Renal cortex interstitium (tissue), 11 donors: ENCODE results near the gene CDK6. TPM values are rescaled to one million over a fixed set of nuclear protein-coding genes. Genes with fewer than 3 reads are reported as not detected.
A peak's percentile ranks its signal among the peaks of the same experiment; 100 is the strongest.

Experiments used
- DNase-seq, 11 donors: peaks; one replicate each; pipeline ENCODE4 v3.0.0-alpha.2; 2013; ENCODE audit warnings: low read depth in 9 of 11, low spot score in 4 of 11; ENCODE audit errors: extremely low read depth in 1 of 11
- polyA plus RNA-seq, 3 donors: library from polyadenylated mRNA; unstranded; fragments of 120-200 nt; gene quantifications; one replicate each; pipeline ENCODE4 v1.2.1, GENCODE V29; 2013; ENCODE audit not compliant: insufficient read length in 3 of 3

The CDK6 gene
- polyA plus RNA-seq, 3 donors: 46.1 to 51.2 (median 46.6) TPM

- DNase-seq: no peak
Observed at GRCh38 chr7:92851732-92852131, 15.4 kb upstream of the CDK6 start.

DNA sequence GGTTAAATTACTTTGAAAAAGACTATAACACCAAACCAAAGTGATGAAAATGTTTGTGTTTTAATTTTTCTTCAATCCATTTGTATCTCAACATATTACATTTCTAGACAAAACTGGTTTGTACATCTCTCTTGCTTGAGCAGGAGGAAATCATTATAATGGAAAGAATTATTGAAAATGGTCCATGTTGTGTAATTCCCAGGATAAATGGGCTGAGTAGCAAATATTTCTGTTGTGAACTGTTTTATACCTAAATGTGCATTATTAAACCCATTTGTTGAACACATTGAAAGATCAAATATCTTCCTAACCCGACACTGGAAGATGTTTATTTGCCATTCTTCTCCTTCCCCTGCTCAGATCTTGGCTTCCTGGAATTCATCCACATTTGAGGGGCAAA is 14.1 kb upstream of the CDK6 start:
- no peak for DNase-seq

DNA sequence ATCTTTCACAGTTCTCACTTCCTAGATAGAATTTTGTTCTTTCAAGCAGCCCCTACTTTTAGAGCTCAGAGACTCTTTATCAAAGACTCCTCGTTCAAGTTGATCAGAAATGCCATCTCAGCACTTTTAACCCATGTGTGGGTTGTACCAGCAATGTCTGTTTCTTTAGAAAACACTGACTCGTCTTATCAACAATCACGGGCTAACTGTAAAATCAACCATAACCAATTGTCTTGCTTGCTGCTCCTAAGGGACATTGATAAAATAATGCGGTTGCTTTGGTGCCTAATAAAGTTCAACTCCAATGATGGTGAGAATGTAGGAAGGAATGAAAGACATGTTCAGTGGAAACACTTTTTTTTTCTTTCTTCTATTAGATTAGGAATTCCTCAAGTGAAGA is 12.9 kb upstream of the CDK6 start:
- DNase-seq: no peak

DNA sequence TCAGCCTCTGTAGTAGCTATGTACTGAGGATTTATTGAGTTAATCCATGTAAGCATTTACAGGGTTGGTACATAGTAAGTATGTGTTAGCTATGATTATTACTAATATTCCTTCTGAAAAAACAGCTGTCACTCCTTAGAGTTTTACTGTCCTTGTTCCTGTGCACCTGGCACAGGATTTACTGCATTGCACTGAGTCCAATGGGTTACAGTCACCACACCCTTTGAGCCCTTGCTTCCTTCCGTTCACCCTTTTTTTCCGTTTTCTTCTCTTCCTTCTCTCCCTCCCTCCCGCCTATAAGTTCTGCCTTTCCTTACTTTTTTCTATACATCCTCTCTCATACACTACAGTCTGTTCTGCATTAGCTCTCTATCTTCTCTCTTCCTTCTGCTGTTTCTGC is 12.5 kb upstream of the CDK6 start:
- DNase-seq: no peak

- DNase-seq: no peak
Observed at GRCh38 chr7:92848441-92848840, 12.1 kb upstream of the CDK6 start.

- DNase-seq: no peak
Observed at GRCh38 chr7:92847305-92847704, 10.9 kb upstream of the CDK6 start.

DNA sequence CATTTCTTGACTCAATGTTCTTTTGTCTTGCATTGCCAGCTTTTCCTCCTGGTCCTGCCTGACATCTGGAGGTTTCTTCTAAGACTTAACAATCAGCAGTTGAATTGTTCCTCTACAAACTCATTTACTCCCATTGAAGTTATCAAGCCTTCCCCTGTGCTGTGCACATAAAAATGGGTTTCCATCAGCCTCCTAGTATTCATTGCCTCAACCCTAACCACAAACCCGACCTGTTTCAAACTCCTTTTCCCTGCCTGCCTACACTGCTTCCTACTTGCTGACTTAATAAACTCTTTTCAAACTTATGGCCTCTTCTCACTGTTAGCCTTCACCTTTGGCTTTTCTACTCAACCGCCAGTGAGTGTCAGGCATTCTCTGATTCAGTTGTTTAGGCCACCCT is 9.4 kb upstream of the CDK6 start:
- DNase-seq: no peak

GRCh38 chr7:92843781-92844180 is 7.4 kb upstream of the CDK6 start:
- DNase-seq: no peak

- DNase-seq: no peak
Observed at GRCh38 chr7:92843034-92843760, 6.8 kb upstream of the CDK6 start.

GRCh38 chr7:92841192-92841591 is 4.8 kb upstream of the CDK6 start:
- DNase-seq: no peak

DNA sequence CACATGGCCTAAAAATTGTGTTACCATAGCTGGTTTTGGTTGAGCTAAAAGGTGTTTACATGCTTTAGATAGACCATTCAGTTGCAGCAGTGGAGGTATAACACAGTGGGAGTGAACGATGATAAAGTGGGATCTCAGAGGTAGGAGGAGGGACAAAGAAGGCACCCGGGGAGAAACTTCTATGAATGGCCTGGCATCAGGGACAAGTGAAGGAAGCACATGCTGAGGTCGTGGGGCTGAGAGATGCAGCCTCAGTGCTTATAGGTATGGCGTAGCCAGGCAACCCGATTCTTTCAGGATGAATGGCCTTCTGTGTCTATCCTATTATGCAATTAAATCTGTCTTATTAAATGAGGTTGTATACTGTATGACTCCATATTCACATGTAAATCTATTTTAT is 3.9 kb upstream of the CDK6 start:
- DNase-seq: no peak

- no peak for DNase-seq
Observed at GRCh38 chr7:92839901-92840300, 3.5 kb upstream of the CDK6 start.

DNA sequence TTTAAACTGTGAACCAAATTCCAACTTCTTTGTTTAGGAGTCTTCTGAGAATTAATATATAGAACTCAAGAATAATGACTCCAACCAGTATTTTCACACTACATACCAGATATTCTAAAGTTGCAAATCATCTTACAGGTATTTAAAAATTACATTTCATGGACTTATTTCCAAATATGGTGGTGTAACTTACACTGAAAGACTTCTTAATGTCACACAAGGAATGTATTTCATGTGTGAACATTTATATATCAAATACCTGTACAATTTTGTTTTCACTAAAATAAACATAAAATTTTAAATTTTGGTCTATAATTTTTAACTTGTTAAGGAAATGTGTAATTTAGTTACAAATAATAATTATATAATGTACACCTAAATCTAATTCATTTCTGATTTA is 2.6 kb upstream of the CDK6 start:
- DNase-seq: no peak

DNA sequence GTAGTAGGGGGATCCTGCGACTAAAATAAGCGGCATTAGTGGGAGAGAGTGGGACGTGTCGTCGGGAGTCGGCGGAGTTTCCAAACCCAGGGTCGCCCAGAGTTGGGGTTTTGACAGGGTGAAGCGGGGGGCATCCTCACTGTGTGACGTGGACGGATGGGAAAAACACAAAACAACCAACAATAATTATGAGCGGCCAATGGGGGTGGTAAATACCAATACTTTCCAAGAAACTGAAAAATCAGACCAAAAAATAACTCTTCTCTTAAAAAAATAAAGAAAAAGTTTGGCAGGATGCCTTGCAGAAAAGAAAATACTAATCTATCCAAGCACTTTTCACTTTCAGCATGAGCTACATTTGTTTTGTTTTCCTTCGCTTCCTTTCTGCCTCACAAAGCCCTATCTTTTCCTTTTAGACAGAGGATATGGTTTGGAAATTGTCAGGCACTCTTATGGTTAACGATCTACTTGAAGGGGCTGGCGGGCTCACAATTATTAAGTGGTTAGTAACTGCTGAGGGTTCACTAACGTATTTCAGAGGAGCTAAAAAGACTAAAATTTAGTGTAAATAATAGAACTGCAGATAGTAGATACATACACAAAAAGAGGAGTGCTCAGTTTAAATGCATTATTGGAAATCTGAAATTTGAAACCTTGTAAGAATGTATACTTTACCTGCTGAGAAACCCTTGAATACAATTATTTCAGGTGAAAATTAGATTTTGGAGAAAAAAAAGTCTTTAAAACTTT is 802 bp upstream of the CDK6 start:
- peak in 7 of 11 donors; percentile 12 to 57 (median 30) for DNase-seq

DNA sequence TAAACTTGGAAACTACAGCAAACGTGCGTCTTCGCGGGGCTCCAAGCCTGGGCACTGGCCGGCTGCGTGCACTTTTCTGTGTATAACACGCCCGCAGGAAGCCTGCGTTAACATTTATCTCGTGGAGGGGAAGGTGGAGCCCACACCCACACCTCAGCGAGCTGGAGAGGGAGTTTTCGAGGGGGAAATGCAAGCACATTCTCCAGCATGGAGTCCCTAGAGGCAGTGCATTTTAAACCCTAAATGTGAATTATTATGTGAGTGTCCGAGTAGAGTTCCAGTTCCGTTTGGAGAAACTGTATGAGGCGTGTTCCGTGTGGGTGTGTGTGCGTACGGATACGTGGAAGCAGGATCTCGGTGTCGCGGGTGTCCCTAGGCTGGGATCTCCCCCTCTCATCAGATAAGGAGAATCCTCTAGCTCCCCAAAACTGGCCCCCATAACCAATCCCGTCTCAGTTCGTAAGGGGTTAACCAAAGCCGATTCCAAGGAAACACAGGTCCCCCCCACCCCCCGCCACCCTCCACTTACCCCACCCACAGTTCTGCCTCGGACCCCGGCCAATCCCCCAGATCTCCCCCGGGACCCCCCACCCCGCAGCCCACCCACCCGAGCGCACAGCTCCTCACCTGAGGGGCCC is 403 bp downstream of the CDK6 start:
- peak in 4 of 11 donors; percentile 25 to 38 (median 26) for DNase-seq

- DNase-seq: peak in 9 of 11 donors; percentile 68 to 84 (median 75)
Observed at GRCh38 chr7:92835261-92835850, 1.0 kb downstream of the CDK6 start.

DNA sequence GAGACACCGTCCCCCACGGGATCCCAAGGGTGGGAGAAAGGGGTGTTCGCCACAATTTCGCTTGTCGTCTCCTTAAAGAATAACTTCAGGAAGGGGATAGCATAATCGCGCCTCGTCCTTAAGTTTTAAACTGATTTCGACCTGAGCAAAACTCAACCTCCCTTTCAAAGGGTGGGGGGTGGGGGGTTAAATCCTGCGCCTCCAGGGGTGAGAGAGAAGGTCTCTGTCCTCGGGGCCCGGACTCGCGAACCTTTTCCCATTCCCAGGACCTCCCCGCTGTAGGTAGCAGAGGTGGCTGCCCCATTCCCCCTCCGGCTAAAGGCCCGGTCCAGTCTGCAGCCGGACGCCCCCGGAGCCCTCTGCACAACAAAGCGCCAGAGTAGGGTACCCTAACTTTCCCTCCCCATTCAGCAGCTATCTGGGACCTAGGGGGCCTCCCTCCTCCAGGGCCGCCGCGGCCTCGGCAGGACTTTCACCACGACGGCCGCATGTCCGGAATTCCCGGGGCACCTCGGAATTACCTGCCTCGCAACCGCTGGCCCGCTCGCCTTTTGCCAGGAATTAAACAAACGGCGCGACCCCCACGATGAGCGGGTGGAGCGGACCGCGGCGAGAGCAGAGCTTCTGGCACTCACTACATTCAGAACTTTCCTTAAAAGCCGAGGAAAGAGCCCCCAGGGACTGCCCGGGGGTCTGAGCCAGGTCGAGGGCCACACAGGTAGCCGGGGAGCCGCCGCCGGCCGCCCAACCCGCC is 1.7 kb downstream of the CDK6 start:
- peak in 5 of 11 donors; percentile 11 to 31 (median 22) for DNase-seq

GRCh38 chr7:92833766-92834506 is 2.4 kb downstream of the CDK6 start:
- DNase-seq: peak in 10 of 11 donors; percentile 57 to 84 (median 74)
